SJCRH30 (cell line): ENCODE measurements around the gene FAM76A. TPM values are rescaled to one million over a fixed set of nuclear protein-coding genes. Genes with fewer than 3 reads are reported as not detected.

Experiments
- total RNA-seq: library from RNA; depleted of rRNA; stranded (reverse); fragments of >200 nt; shearing (Covaris generic); gene quantifications from 2 replicates; pipeline ENCODE4 v1.2.3, GENCODE V29; 2014; rRNA removed

The FAM76A gene
- total RNA-seq, 1 experiment from 2014 or later = 13.0 TPM

Other genes with a start within 250 kb of the FAM76A start
- gene WASF2, start 235.8 kb upstream of the FAM76A start, total RNA-seq = 38.2 and 43.6 TPM in 2 replicates
- 29.7 and 30.6 TPM in 2 replicates for gene AHDC1, start 121.8 kb upstream of the FAM76A start, total RNA-seq
- gene FGR, start 90.8 kb upstream of the FAM76A start, total RNA-seq = not detected in 2 replicates
- gene IFI6, start 53.8 kb upstream of the FAM76A start, total RNA-seq = 5.8 and 6.8 TPM in 2 replicates
- 28.1 and 30.9 TPM in 2 replicates for gene STX12, start 47.3 kb downstream of the FAM76A start, total RNA-seq
- gene PPP1R8, start 104.8 kb downstream of the FAM76A start, total RNA-seq = 81.7 and 84.5 TPM in 2 replicates
- gene THEMIS2, start 146.6 kb downstream of the FAM76A start, total RNA-seq = 13.4 and 13.7 TPM in 2 replicates
- 175 and 202 TPM in 2 replicates for gene RPA2, start 188.6 kb downstream of the FAM76A start, total RNA-seq
- gene SMPDL3B, start 209.0 kb downstream of the FAM76A start, total RNA-seq = 0.15 and 0.16 TPM in 2 replicates
- not detected in 2 replicates for gene XKR8, start 234.0 kb downstream of the FAM76A start, total RNA-seq